ENCODE results near the gene EIPR1. TPM values are rescaled to one million over a fixed set of nuclear protein-coding genes. Genes with fewer than 3 reads are reported as not detected.
A peak's percentile ranks its signal among the peaks of the same experiment; 100 is the strongest.

The EIPR1 gene
- total and polyA plus RNA-seq, 5 donors from 2014 or later, result 26.6 to 44.8 (median 33.7) TPM

- H3K36me3 ChIP-seq (ENCODE audit: control insufficient read depth, insufficient read depth, low read length), result peaks cover 3% of the 10 kb centered on the region
- no peak overlapping the region for H3K27ac Mint-ChIP-seq
- H3K9me3 Mint-ChIP-seq, result no peaks in the 10 kb centered on the region
- H3K27me3 ChIP-seq (ENCODE audit: control insufficient read depth, insufficient read depth, low read length), result no peaks in the 10 kb centered on the region
- peaks cover 0 to 5% (median 0%) of the 10 kb centered on the region in 4 donors for H3K4me1 Mint-ChIP-seq
- no peak overlapping the region for H3K27ac ChIP-seq (ENCODE audit: insufficient read depth, low read length, poor library complexity, severe bottlenecking)
- DNase-seq (no peak), ATAC-seq (ENCODE audit: low read depth in 2 of 2) (no peak)
- no peaks in the 10 kb centered on the region for H3K9me3 ChIP-seq (ENCODE audit: control insufficient read depth in 2 of 2, low read length in 2 of 2)
- no peaks in the 10 kb centered on the region for H3K4me1 ChIP-seq (ENCODE audit: control insufficient read depth, insufficient read depth, low read length, poor library complexity, severe bottlenecking)
- H3K27me3 Mint-ChIP-seq, result no peaks in the 10 kb centered on the region
- H3K4me3 Mint-ChIP-seq, result no peak overlapping the region
- H3K36me3 Mint-ChIP-seq, result peaks cover 19% of the 10 kb centered on the region
- no peak overlapping the region for H3K4me3 ChIP-seq (ENCODE audit: low read depth, low read length)
Measured at GRCh38 chr2:3341336-3341735, 36.3 kb downstream of the EIPR1 start.

GRCh38 chr2:3340144-3340543 is 37.5 kb downstream of the EIPR1 start:
- H3K4me3 Mint-ChIP-seq, result no peak overlapping the region

GRCh38 chr2:3338340-3338739 is 39.3 kb downstream of the EIPR1 start:
- H3K27ac ChIP-seq (ENCODE audit: insufficient read depth, low read length, poor library complexity, severe bottlenecking), result no peak overlapping the region
- no peaks in the 10 kb centered on the region for H3K9me3 ChIP-seq (ENCODE audit: control insufficient read depth in 2 of 2, low read length in 2 of 2)
- Mint-ChIP-seq H3K9me3 (no peaks in the 10 kb centered on the region), H3K27ac (no peak overlapping the region), H3K4me1 (peaks cover 0 to 5% (median 0%) of the 10 kb centered on the region in 4 donors), H3K4me3 (no peak overlapping the region), H3K36me3 (peaks cover 30% of the 10 kb centered on the region), H3K27me3 (no peaks in the 10 kb centered on the region)
- ATAC-seq (ENCODE audit: low read depth in 2 of 2) (no peak), DNase-seq (no peak)
- peaks cover 19% of the 10 kb centered on the region for H3K36me3 ChIP-seq (ENCODE audit: control insufficient read depth, insufficient read depth, low read length)
- no peaks in the 10 kb centered on the region for H3K27me3 ChIP-seq (ENCODE audit: control insufficient read depth, insufficient read depth, low read length)
- H3K4me3 ChIP-seq (ENCODE audit: low read depth, low read length), result no peak overlapping the region
- H3K4me1 ChIP-seq (ENCODE audit: control insufficient read depth, insufficient read depth, low read length, poor library complexity, severe bottlenecking), result no peaks in the 10 kb centered on the region

More at GRCh38 chr2:3340144-3340543, 37.5 kb downstream of the EIPR1 start:
- H3K9me3 Mint-ChIP-seq, result no peaks in the 10 kb centered on the region
- Histone ChIP-seq H3K4me1 (ENCODE audit: control insufficient read depth, insufficient read depth, low read length, poor library complexity, severe bottlenecking) (no peaks in the 10 kb centered on the region), H3K27ac (ENCODE audit: insufficient read depth, low read length, poor library complexity, severe bottlenecking) (no peak overlapping the region), H3K9me3 (ENCODE audit: control insufficient read depth in 2 of 2, low read length in 2 of 2) (no peaks in the 10 kb centered on the region), H3K27me3 (ENCODE audit: control insufficient read depth, insufficient read depth, low read length) (no peaks in the 10 kb centered on the region), H3K36me3 (ENCODE audit: control insufficient read depth, insufficient read depth, low read length) (peaks cover 9% of the 10 kb centered on the region), H3K4me3 (ENCODE audit: low read depth, low read length) (no peak overlapping the region)
- H3K27me3 Mint-ChIP-seq, result no peaks in the 10 kb centered on the region
- DNase-seq (no peak), ATAC-seq (ENCODE audit: low read depth in 2 of 2) (no peak)
- peaks cover 18% of the 10 kb centered on the region for H3K36me3 Mint-ChIP-seq
- H3K4me1 Mint-ChIP-seq, result peaks cover 0 to 5% (median 0%) of the 10 kb centered on the region in 4 donors
- H3K27ac Mint-ChIP-seq, result no peak overlapping the region

GRCh38 chr2:3336844-3337243 is 40.8 kb downstream of the EIPR1 start:
- Mint-ChIP-seq H3K36me3 (peaks cover 41% of the 10 kb centered on the region), H3K27ac (no peak overlapping the region), H3K4me1 (peaks cover 0 to 4% (median 1%) of the 10 kb centered on the region in 4 donors), H3K27me3 (no peaks in the 10 kb centered on the region), H3K4me3 (no peak overlapping the region), H3K9me3 (no peaks in the 10 kb centered on the region)
- H3K9me3 ChIP-seq (ENCODE audit: control insufficient read depth in 2 of 2, low read length in 2 of 2), result no peaks in the 10 kb centered on the region
- ATAC-seq (ENCODE audit: low read depth in 2 of 2) (no peak), DNase-seq (no peak)
- H3K36me3 ChIP-seq (ENCODE audit: control insufficient read depth, insufficient read depth, low read length), result peaks cover 34% of the 10 kb centered on the region
- no peak overlapping the region for H3K27ac ChIP-seq (ENCODE audit: insufficient read depth, low read length, poor library complexity, severe bottlenecking)
- no peaks in the 10 kb centered on the region for H3K27me3 ChIP-seq (ENCODE audit: control insufficient read depth, insufficient read depth, low read length)
- no peak overlapping the region for H3K4me3 ChIP-seq (ENCODE audit: low read depth, low read length)
- no peaks in the 10 kb centered on the region for H3K4me1 ChIP-seq (ENCODE audit: control insufficient read depth, insufficient read depth, low read length, poor library complexity, severe bottlenecking)

GRCh38 chr2:3334392-3335345 is 42.9 kb downstream of the EIPR1 start:
- Histone ChIP-seq H3K27ac (ENCODE audit: insufficient read depth, low read length, poor library complexity, severe bottlenecking) (no peak overlapping the region), H3K4me1 (ENCODE audit: control insufficient read depth, insufficient read depth, low read length, poor library complexity, severe bottlenecking) (no peaks in the 10 kb centered on the region), H3K36me3 (ENCODE audit: control insufficient read depth, insufficient read depth, low read length) (peaks cover 42% of the 10 kb centered on the region), H3K27me3 (ENCODE audit: control insufficient read depth, insufficient read depth, low read length) (no peaks in the 10 kb centered on the region), H3K4me3 (ENCODE audit: low read depth, low read length) (no peak overlapping the region), H3K9me3 (ENCODE audit: control insufficient read depth in 2 of 2, low read length in 2 of 2) (no peaks in the 10 kb centered on the region)
- no peak for ATAC-seq (ENCODE audit: low read depth in 2 of 2)
- peak overlapping the region in 1 of 3 donors; percentile 59 for H3K27ac Mint-ChIP-seq
- no peaks in the 10 kb centered on the region for H3K27me3 Mint-ChIP-seq
- H3K4me3 Mint-ChIP-seq, result no peak overlapping the region
- H3K9me3 Mint-ChIP-seq, result no peaks in the 10 kb centered on the region
- no peak for DNase-seq
- peaks cover 50% of the 10 kb centered on the region for H3K36me3 Mint-ChIP-seq
- peaks cover 0 to 7% (median 3%) of the 10 kb centered on the region in 4 donors for H3K4me1 Mint-ChIP-seq

- no peaks in the 10 kb centered on the region for H3K9me3 ChIP-seq (ENCODE audit: control insufficient read depth in 2 of 2, low read length in 2 of 2)
- Mint-ChIP-seq H3K27ac (no peak overlapping the region), H3K4me1 (peaks cover 0 to 11% (median 7%) of the 10 kb centered on the region in 4 donors), H3K27me3 (no peaks in the 10 kb centered on the region), H3K36me3 (peaks cover 45% of the 10 kb centered on the region), H3K9me3 (no peaks in the 10 kb centered on the region), H3K4me3 (no peak overlapping the region)
- DNase-seq (no peak), ATAC-seq (ENCODE audit: low read depth in 2 of 2) (no peak)
- no peak overlapping the region for H3K27ac ChIP-seq (ENCODE audit: insufficient read depth, low read length, poor library complexity, severe bottlenecking)
- H3K4me1 ChIP-seq (ENCODE audit: control insufficient read depth, insufficient read depth, low read length, poor library complexity, severe bottlenecking), result no peaks in the 10 kb centered on the region
- H3K36me3 ChIP-seq (ENCODE audit: control insufficient read depth, insufficient read depth, low read length), result peaks cover 42% of the 10 kb centered on the region
- no peaks in the 10 kb centered on the region for H3K27me3 ChIP-seq (ENCODE audit: control insufficient read depth, insufficient read depth, low read length)
- no peak overlapping the region for H3K4me3 ChIP-seq (ENCODE audit: low read depth, low read length)
Measured at GRCh38 chr2:3332133-3332532, 45.5 kb downstream of the EIPR1 start.

DNA sequence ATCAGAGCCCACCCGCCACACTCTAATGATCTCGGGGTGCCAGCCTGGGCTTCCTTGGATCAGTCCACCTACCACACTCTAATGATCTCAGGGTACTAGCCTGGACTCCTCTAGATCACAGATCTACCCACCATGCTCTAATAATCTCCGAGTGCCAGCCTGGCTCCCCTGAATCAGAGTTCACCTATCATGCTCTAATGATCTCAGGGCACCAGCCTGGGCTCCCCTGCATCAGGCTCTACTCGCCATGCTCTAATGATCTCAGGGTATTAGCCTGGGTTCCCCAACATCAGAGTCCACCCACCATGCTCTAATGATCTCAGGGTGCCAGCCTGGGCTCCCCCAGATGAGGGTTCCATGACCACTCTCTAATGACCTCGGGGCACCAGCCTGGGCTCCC is 48.1 kb downstream of the EIPR1 start:
- no peak overlapping the region for H3K4me3 ChIP-seq (ENCODE audit: low read depth, low read length)
- peaks cover 43% of the 10 kb centered on the region for H3K36me3 Mint-ChIP-seq
- H3K9me3 ChIP-seq (ENCODE audit: control insufficient read depth in 2 of 2, low read length in 2 of 2), result no peaks in the 10 kb centered on the region
- H3K27ac Mint-ChIP-seq, result peak overlapping the region in 2 of 3 donors; percentile 82 to 92
- no peaks in the 10 kb centered on the region for H3K27me3 ChIP-seq (ENCODE audit: control insufficient read depth, insufficient read depth, low read length)
- no peaks in the 10 kb centered on the region for H3K9me3 Mint-ChIP-seq
- no peaks in the 10 kb centered on the region for H3K27me3 Mint-ChIP-seq
- ATAC-seq (ENCODE audit: low read depth in 2 of 2) (no peak), DNase-seq (no peak)
- H3K4me3 Mint-ChIP-seq, result no peak overlapping the region
- H3K4me1 ChIP-seq (ENCODE audit: control insufficient read depth, insufficient read depth, low read length, poor library complexity, severe bottlenecking), result no peaks in the 10 kb centered on the region
- peaks cover 0 to 24% (median 9%) of the 10 kb centered on the region in 4 donors for H3K4me1 Mint-ChIP-seq
- no peak overlapping the region for H3K27ac ChIP-seq (ENCODE audit: insufficient read depth, low read length, poor library complexity, severe bottlenecking)
- peaks cover 29% of the 10 kb centered on the region for H3K36me3 ChIP-seq (ENCODE audit: control insufficient read depth, insufficient read depth, low read length)

Data from CD4-positive, CD25-positive, alpha-beta regulatory T cell (primary cell).